GM04503 (cell line): ENCODE results near the gene RSPH9.

Experiments
- DNase-seq: peaks from one replicate; pipeline ENCODE4 v3.0.0-alpha.2; 2012; ENCODE audit warnings: low read depth

RSPH9 gene

GRCh38 chr6:43710576-43710975 lies 65.7 kb downstream of the RSPH9 start:
- DNase-seq: no peak

GRCh38 chr6:43712579-43712978 lies 67.7 kb downstream of the RSPH9 start:
- DNase-seq: no peak

GRCh38 chr6:43713643-43714310 lies 68.9 kb downstream of the RSPH9 start:
- no peak for DNase-seq

- no peak for DNase-seq
Observed at GRCh38 chr6:43714311-43715055, 69.6 kb downstream of the RSPH9 start.

- no peak for DNase-seq
Observed at GRCh38 chr6:43715056-43715788, 70.4 kb downstream of the RSPH9 start.

GRCh38 chr6:43716099-43716498 lies 71.3 kb downstream of the RSPH9 start:
- no peak for DNase-seq

- DNase-seq: no peak
Observed at GRCh38 chr6:43717389-43717788, 72.6 kb downstream of the RSPH9 start.

GRCh38 chr6:43717822-43718221 lies 73.0 kb downstream of the RSPH9 start:
- no peak for DNase-seq

- no peak for DNase-seq
Observed at GRCh38 chr6:43718387-43719105, 73.7 kb downstream of the RSPH9 start.

- DNase-seq: no peak
Observed at GRCh38 chr6:43719511-43719910, 74.7 kb downstream of the RSPH9 start.

GRCh38 chr6:43720999-43721398 lies 76.2 kb downstream of the RSPH9 start:
- DNase-seq: no peak
